ENCODE data around the gene CHN2.

- no peak for TF ChIP-seq CTCF (IDR thresholded peaks at IDR 0.05)
- TF ChIP-seq POLR2AphosphoS5 (IDR thresholded peaks at IDR 0.05): no peak
- no peak for TF ChIP-seq POLR2A (IDR thresholded peaks at IDR 0.05)
- TF ChIP-seq EP300 (IDR thresholded peaks at IDR 0.05): no peak
These were observed 211.3 kb downstream of the CHN2 start for GRCh38 chr7:29405891-29406290.

Data from upper lobe of left lung (tissue), 4 donors.